Fibroblast of lung (primary cell): ENCODE results near the gene AKAP6. TPM values are rescaled to one million over a fixed set of nuclear protein-coding genes. Genes with fewer than 3 reads are reported as not detected.

Experiments used
- DNase-seq, 2 donors: peaks; one replicate each; pipeline versions ENCODE4 v3.0.0 to v3.0.0-alpha.2; 2010; ENCODE audit warnings: low read depth in 2 of 2
- H2AFZ ChIP-seq: 2 replicates; pipeline ENCODE4 v1.5.1; 2012; ENCODE audit warnings: low read length, control low read depth, inconsistent platforms
- H3K27ac ChIP-seq: 2 replicates; pipeline ENCODE4 v1.5.1; 2011; ENCODE audit warnings: low read length, control low read depth; ENCODE audit not compliant: insufficient read depth
- H3K27me3 ChIP-seq: 2 replicates; pipeline ENCODE4 v1.5.1; 2011; ENCODE audit warnings: mild to moderate bottlenecking, low read length; ENCODE audit not compliant: control insufficient read depth, insufficient read depth
- H3K36me3 ChIP-seq: 2 replicates; pipeline ENCODE4 v1.5.1; 2011; ENCODE audit warnings: low read length; ENCODE audit not compliant: control insufficient read depth, insufficient read depth
- H3K4me1 ChIP-seq: 2 replicates; pipeline ENCODE4 v1.5.1; 2011; ENCODE audit warnings: low read length; ENCODE audit not compliant: control insufficient read depth, insufficient read depth; ENCODE audit errors: extremely low read depth
- H3K4me2 ChIP-seq: 2 replicates; pipeline ENCODE4 v1.5.1; 2011; ENCODE audit warnings: low read length, control low read depth; ENCODE audit not compliant: insufficient read depth; ENCODE audit errors: extremely low read depth
- H3K4me3 ChIP-seq, 4 experiments: fragments of 200-600 bp in 1 of 4; sonication (generic) in 1 of 4; replicated peaks in 1 of 4; 2 replicates each; pipeline ENCODE4 v1.5.1; 2011 to 2016; ENCODE audit warnings: low read length in 4 of 4, low read depth in 3 of 4, mild to moderate bottlenecking in 3 of 4, control low read depth in 2 of 4, inconsistent platforms in 1 of 4, mixed read lengths in 1 of 4; ENCODE audit not compliant: insufficient read depth in 1 of 4; ENCODE audit errors: control extremely low read depth in 1 of 4
- H3K79me2 ChIP-seq: 2 replicates; pipeline ENCODE4 v1.5.1; 2012; ENCODE audit warnings: mild to moderate bottlenecking, low read length, inconsistent platforms; ENCODE audit not compliant: control insufficient read depth, insufficient read depth
- H3K9ac ChIP-seq: 2 replicates; pipeline ENCODE4 v1.5.1; 2011; ENCODE audit warnings: mild to moderate bottlenecking, low read length, control low read depth; ENCODE audit not compliant: insufficient read depth
- H3K9me3 ChIP-seq: 2 replicates; pipeline ENCODE4 v1.5.1; 2012; ENCODE audit warnings: low read depth, low read length; ENCODE audit not compliant: control insufficient read depth, insufficient read depth
- H4K20me1 ChIP-seq: 2 replicates; pipeline ENCODE4 v1.5.1; 2011; ENCODE audit warnings: low read length; ENCODE audit not compliant: control insufficient read depth, insufficient read depth; ENCODE audit errors: extremely low read depth
- CTCF ChIP-seq, 2 donors: IDR thresholded peaks in 1 of 2; conservative IDR thresholded peaks in 1 of 2; 1 replicate in 1 of 2; 2 replicates in 1 of 2; pipeline ENCODE4 v1.5.1; 2011 to 2012; ENCODE audit warnings: low read length in 2 of 2, control low read depth in 1 of 2, inconsistent platforms in 1 of 2, low read depth in 1 of 2, mild to moderate bottlenecking in 1 of 2
- EZH2 ChIP-seq: IDR thresholded peaks from 2 replicates; pipeline ENCODE4 v1.5.1; 2012; ENCODE audit warnings: low read length, control low read depth, mild to moderate bottlenecking; ENCODE audit errors: missing control alignments
- polyA minus RNA-seq: library from RNA; depleted of rRNA, polyadenylated mRNA; stranded (reverse); fragments of >200 nt; gene quantifications from 2 replicates; pipeline ENCODE4 v1.2.3, GENCODE V29; 2011; ENCODE audit warnings: low replicate concordance
- polyA plus RNA-seq, 2 donors: library from polyadenylated mRNA; depleted of rRNA in 1 of 2; stranded (reverse) in 1 of 2; unstranded in 1 of 2; fragments of >200 nt; gene quantifications; 2 replicates each; pipeline ENCODE4 v1.2.1, GENCODE V29; 2011 to 2012; ENCODE audit warnings: missing spikeins in 1 of 2
- total RNA-seq: library from RNA; depleted of rRNA; stranded (reverse); fragments of >200 nt; gene quantifications from 2 replicates; pipeline ENCODE4 v1.2.1, GENCODE V29; 2014

The AKAP6 gene
- 1.0 and 10.9 TPM in 2 replicates for total RNA-seq
- 2.7 and 3.3 TPM in 2 replicates for polyA plus RNA-seq
- polyA plus RNA-seq (2012): 1.2 and 2.0 TPM in 2 replicates
- polyA minus RNA-seq: 5.2 and 12.0 TPM in 2 replicates

GRCh38 chr14:32329146-32329545, at the start of gene AKAP6:
AKAP6 (plus strand) TSS chr14:32329298; CDS start chr14:32433494, 104,196 bp downstream.
- H3K27ac ChIP-seq: no peak within 1 kb of the TSS
- no peaks in the 10 kb centered on the region for H3K9me3 ChIP-seq
- no peak within 1 kb of the TSS for H3K9ac ChIP-seq
- H3K27me3 ChIP-seq: no peaks in the 10 kb centered on the region
- H3K4me1 ChIP-seq: no peaks in the 10 kb centered on the region
- H3K36me3 ChIP-seq: no peaks in the 10 kb centered on the region
- H3K79me2 ChIP-seq: no peaks in the 10 kb centered on the region
- H3K4me2 ChIP-seq: no peak within 1 kb of the TSS
- DNase-seq: no peak
- H3K4me3 ChIP-seq: no peak within 1 kb of the TSS
- no peaks in the 10 kb centered on the region for H4K20me1 ChIP-seq
- H2AFZ ChIP-seq: no peak within 1 kb of the TSS
- no peak for TF ChIP-seq CTCF (conservative IDR thresholded peaks at IDR 0.05 in 1 of 2, IDR thresholded peaks at IDR 0.05 in 1 of 2; ENCODE audit: low read depth in 1 of 2, low read length in 2 of 2)
- TF ChIP-seq EZH2: no peak

- Histone ChIP-seq H3K9me3 (no peaks in the 10 kb centered on the region), H4K20me1 (no peaks in the 10 kb centered on the region), H3K79me2 (no peaks in the 10 kb centered on the region), H3K4me1 (no peaks in the 10 kb centered on the region), H3K9ac (no peak overlapping the region), H3K4me3 (no peak overlapping the region), H3K36me3 (no peaks in the 10 kb centered on the region), H3K4me2 (no peak overlapping the region), H2AFZ (no peak overlapping the region), H3K27ac (no peak overlapping the region), H3K27me3 (no peaks in the 10 kb centered on the region)
- no peak for DNase-seq
- TF ChIP-seq CTCF (conservative IDR thresholded peaks at IDR 0.05 in 1 of 2, IDR thresholded peaks at IDR 0.05 in 1 of 2; ENCODE audit: low read depth in 1 of 2, low read length in 2 of 2): no peak
- TF ChIP-seq EZH2: no peak
Measured at GRCh38 chr14:32286602-32287001, 42.5 kb upstream of the AKAP6 start.

- H4K20me1 ChIP-seq: no peaks in the 10 kb centered on the region
- H3K9me3 ChIP-seq: no peaks in the 10 kb centered on the region
- no peak for TF ChIP-seq CTCF (conservative IDR thresholded peaks at IDR 0.05 in 1 of 2, IDR thresholded peaks at IDR 0.05 in 1 of 2; ENCODE audit: low read depth in 1 of 2, low read length in 2 of 2)
- TF ChIP-seq EZH2: no peak
- no peaks in the 10 kb centered on the region for H3K79me2 ChIP-seq
- DNase-seq: no peak
- H3K4me2 ChIP-seq: no peak overlapping the region
- H2AFZ ChIP-seq: no peak overlapping the region
- no peaks in the 10 kb centered on the region for H3K4me1 ChIP-seq
- no peaks in the 10 kb centered on the region for H3K36me3 ChIP-seq
- no peaks in the 10 kb centered on the region for H3K27me3 ChIP-seq
- no peak overlapping the region for H3K4me3 ChIP-seq
- H3K27ac ChIP-seq: no peak overlapping the region
- H3K9ac ChIP-seq: no peak overlapping the region
Measured at GRCh38 chr14:32296366-32296765, 32.7 kb upstream of the AKAP6 start.
